Ovary (tissue), 9 donors: ENCODE measurements around the gene DAAM2. TPM values are rescaled to one million over a fixed set of nuclear protein-coding genes. Genes with fewer than 3 reads are reported as not detected.

Experiments used
- DNase-seq, 5 donors: peaks; one replicate each; pipeline ENCODE4 v3.0.0-alpha.2; 2019 to 2020
- H3K27ac ChIP-seq, 2 donors: fragments of 200-600 bp; one replicate each; pipeline versions ENCODE4 v1.5.1 to v1.8.0; 2019 to 2022
- H3K27me3 ChIP-seq: fragments of 200-600 bp; one replicate; pipeline ENCODE4 v1.8.0; 2022
- H3K36me3 ChIP-seq: fragments of 200-600 bp; sonication (generic); one replicate; pipeline ENCODE4 v1.5.1; 2019
- H3K4me1 ChIP-seq: one replicate; pipeline ENCODE4 v1.8.1; 2013; ENCODE audit warnings: mild to moderate bottlenecking, moderate library complexity; ENCODE audit not compliant: insufficient read depth
- H3K4me3 ChIP-seq: fragments of 200-600 bp; sonication (generic); one replicate; pipeline ENCODE4 v1.5.1; 2017
- H3K9me3 ChIP-seq, 2 donors: fragments of 200-600 bp in 1 of 2; sonication (generic) in 1 of 2; one replicate each; pipeline versions ENCODE4 v1.5.1 to v1.8.1; 2013 to 2019; ENCODE audit warnings: mild to moderate bottlenecking in 1 of 2, moderate library complexity in 1 of 2
- CTCF ChIP-seq, 3 donors: fragments of 450-650 bp in 2 of 3; fragments of 200-600 bp in 1 of 3; IDR thresholded peaks; one replicate each; pipeline versions ENCODE4 v1.5.1 to v1.8.0; 2016 to 2022; ENCODE audit warnings: antibody characterized with exemption in 3 of 3, mild to moderate bottlenecking in 1 of 3
- EP300 ChIP-seq: sonication (generic); formaldehyde crosslinking; IDR thresholded peaks from one replicate; pipeline ENCODE4 v1.6.1; 2017; ENCODE audit warnings: antibody characterized with exemption
- POLR2A ChIP-seq: fragments of 450-650 bp; IDR thresholded peaks from one replicate; pipeline ENCODE4 v1.6.1; 2017; ENCODE audit warnings: antibody characterized with exemption, mild to moderate bottlenecking, moderate library complexity
- WGBS, 3 donors: extraction: QIAGEN DNeasy Blood & Tissue Kit in 1 of 3; methylation state at CpG; one replicate each; pipeline versions ENCODE4 v1.1.5 to v1.1.7; 2013 to 2017; 5-methylcytosine and 5-hydroxymethylcytosine counted together
- intact Hi-C, 4 donors: fragments of 100-400 bp; cut with DNase I; formaldehyde crosslinking; loops; one replicate each; pipeline versions ENCODE4 v1.11.0 to v1.15.1; 2022 to 2023
- polyA plus RNA-seq, 2 donors: library from polyadenylated mRNA; stranded (reverse); fragments of 200-250 nt in 1 of 2; fragments of 350-450 nt in 1 of 2; fragmentation: Illumina TruSeq in 1 of 2; extraction: RNeasy Lipid Tissue Mini Kit (QIAGEN cat#74804) in 1 of 2; gene quantifications; one replicate each; pipeline ENCODE4 v1.2.3, GENCODE V29; 2013 to 2014
- total RNA-seq, 7 donors: library from RNA; depleted of rRNA in 2 of 7; stranded (reverse); fragments of >200 nt in 2 of 7; fragmentation: NEBNext Ultra II Directional in 3 of 7; extraction: Animal tissue kit (Norgen Biotek cat#: 25700) in 3 of 7; gene quantifications; one replicate each; pipeline versions ENCODE4 v1.1.0 to v1.2.4, GENCODE V29; 2016 to 2023
- donor health status: DM: no; HTN: no; CAD: no; lungs with moderate emphysema.
- donor health status: DM: no; HTN: no; CAD: no.
- donor health status: Bipolar disorder and iron deficiency.
- donor health status: DM: yes; HTN: yes; CAD: no.
- donor health status: DM: no; HTN: no; CAD: no.
- donor health status: DM: yes; HTN: yes; CAD: no.

The DAAM2 gene
- total and polyA plus RNA-seq, 9 donors: 8.5 to 27.8 (median 18.5) TPM

- TF ChIP-seq EP300: no peak
- no peak for TF ChIP-seq POLR2A
- peak; percentile 57 for TF ChIP-seq CTCF (IDR thresholded peaks at IDR 0.05)
- peak; percentile 64 to 84 (median 76) for DNase-seq
- intact Hi-C loops: no loop called here
- no peaks in the 10 kb centered on the region for H3K9me3 ChIP-seq
- WGBS, 3 donors: 73 to 76% (median 75%) methylated on average over 15 of the region's 15 CpGs
- H3K4me3 ChIP-seq: no peak overlapping the region
- no peaks in the 10 kb centered on the region for H3K36me3 ChIP-seq
- no peak overlapping the region for H3K27ac ChIP-seq
- no peaks in the 10 kb centered on the region for H3K27me3 ChIP-seq
- H3K4me1 ChIP-seq: no peaks in the 10 kb centered on the region
Measured at GRCh38 chr6:39865011-39865888, 73.1 kb downstream of the DAAM2 start.

- no peaks in the 10 kb centered on the region for H3K36me3 ChIP-seq
- H3K4me1 ChIP-seq: no peaks in the 10 kb centered on the region
- no peaks in the 10 kb centered on the region for H3K9me3 ChIP-seq
- H3K4me3 ChIP-seq: no peak overlapping the region
- no peaks in the 10 kb centered on the region for H3K27me3 ChIP-seq
- 90 to 92% (median 90%) methylated on average over 5 to 6 of the region's 6 CpGs for WGBS, 3 donors
- intact Hi-C loops: no loop called here
- no peak for DNase-seq
- H3K27ac ChIP-seq: no peak overlapping the region
- TF ChIP-seq CTCF (IDR thresholded peaks at IDR 0.05): no peak
- no peak for TF ChIP-seq EP300
- TF ChIP-seq POLR2A: no peak
Measured at GRCh38 chr6:39867592-39867991, 75.4 kb downstream of the DAAM2 start.

- DNase-seq: no peak
- TF ChIP-seq EP300 (no peak), POLR2A (no peak), CTCF (IDR thresholded peaks at IDR 0.05) (no peak)
- intact Hi-C loops: no loop called here
- H3K9me3 ChIP-seq: no peaks in the 10 kb centered on the region
- WGBS, 3 donors: 97 to 99% (median 98%) methylated on average over 3 of the region's 3 CpGs
- H3K36me3 ChIP-seq: no peaks in the 10 kb centered on the region
- H3K27me3 ChIP-seq: no peaks in the 10 kb centered on the region
- no peak overlapping the region for H3K4me3 ChIP-seq
- H3K4me1 ChIP-seq: no peaks in the 10 kb centered on the region
- H3K27ac ChIP-seq: no peak overlapping the region
Measured at GRCh38 chr6:39870950-39871349, 78.8 kb downstream of the DAAM2 start.

- intact Hi-C loops: no loop called here
- TF ChIP-seq CTCF (IDR thresholded peaks at IDR 0.05) (no peak), EP300 (no peak), POLR2A (no peak)
- no peaks in the 10 kb centered on the region for H3K9me3 ChIP-seq
- H3K4me1 ChIP-seq: no peaks in the 10 kb centered on the region
- 72 to 80% (median 76%) methylated on average over 3 of the region's 3 CpGs for WGBS, 3 donors
- H3K27ac ChIP-seq: no peak overlapping the region
- no peak for DNase-seq
- H3K27me3 ChIP-seq: no peaks in the 10 kb centered on the region
- H3K36me3 ChIP-seq: no peaks in the 10 kb centered on the region
- H3K4me3 ChIP-seq: no peak overlapping the region
Measured at GRCh38 chr6:39873439-39873838, 81.3 kb downstream of the DAAM2 start.
